ENCODE data around the gene MAT2B. TPM values are rescaled to one million over a fixed set of nuclear protein-coding genes. Genes with fewer than 3 reads are reported as not detected.

Gene MAT2B
- total RNA-seq, 1 donor from 2014 or later: 69.2 TPM

- Histone ChIP-seq H3K27ac (replicated peaks) (peak within 1 kb of the TSS; percentile 98), H3K36me3 (peaks cover 13% of the 10 kb centered on the region), H3K4me3 (peak within 1 kb of the TSS; percentile 89), H3K27me3 (ENCODE audit: low read depth) (no peaks in the 10 kb centered on the region), H3K9me3 (replicated peaks) (no peaks in the 10 kb centered on the region), H3K4me1 (peaks cover 40% of the 10 kb centered on the region)
- peak; percentile 40 for TF ChIP-seq CTCF (IDR thresholded peaks at IDR 0.05; ENCODE audit: borderline replicate concordance)
- DNase-seq: peak; percentile 93
- intact Hi-C loops (cut with micrococcal nuclease): no loop called here
These were observed 45.4 kb upstream of the MAT2B start, which contains the start of gene NUDCD2 for GRCh38 chr5:163459819-163460561. TSS of gene NUDCD2 (minus strand) at chr5:163460102. CDS start at chr5:163460050, 52 bp downstream.

- Histone ChIP-seq H3K36me3 (peaks cover 8% of the 10 kb centered on the region), H3K4me3 (peak within 1 kb of the TSS; percentile 89), H3K4me1 (peaks cover 40% of the 10 kb centered on the region), H3K9me3 (replicated peaks) (no peaks in the 10 kb centered on the region), H3K27ac (replicated peaks) (peak within 1 kb of the TSS; percentile 98), H3K27me3 (ENCODE audit: low read depth) (no peaks in the 10 kb centered on the region)
- no peak for TF ChIP-seq CTCF (IDR thresholded peaks at IDR 0.05; ENCODE audit: borderline replicate concordance)
- intact Hi-C loops (cut with micrococcal nuclease): no loop called here
- no peak for DNase-seq
These were observed 44.8 kb upstream of the MAT2B start, which contains the start of gene HMMR for GRCh38 chr5:163460562-163461171. TSS of gene HMMR (plus strand) at chr5:163460632. CDS start at chr5:163460693, 61 bp downstream.

GRCh38 chr5:163463063-163463435, 42.4 kb upstream of the MAT2B start:
- Histone ChIP-seq H3K9me3 (replicated peaks) (no peaks in the 10 kb centered on the region), H3K27me3 (ENCODE audit: low read depth) (no peaks in the 10 kb centered on the region), H3K36me3 (no peaks in the 10 kb centered on the region), H3K4me3 (no peak overlapping the region), H3K27ac (replicated peaks) (no peak overlapping the region), H3K4me1 (peaks cover 35% of the 10 kb centered on the region)
- TF ChIP-seq CTCF (IDR thresholded peaks at IDR 0.05; ENCODE audit: borderline replicate concordance): no peak
- no peak for DNase-seq
- intact Hi-C loops (cut with micrococcal nuclease): no loop called here

GRCh38 chr5:163467682-163468081, 37.7 kb upstream of the MAT2B start:
- TF ChIP-seq CTCF (IDR thresholded peaks at IDR 0.05; ENCODE audit: borderline replicate concordance): no peak
- Histone ChIP-seq H3K36me3 (no peaks in the 10 kb centered on the region), H3K9me3 (replicated peaks) (no peaks in the 10 kb centered on the region), H3K4me1 (no peaks in the 10 kb centered on the region), H3K27ac (replicated peaks) (no peak overlapping the region), H3K4me3 (no peak overlapping the region), H3K27me3 (ENCODE audit: low read depth) (no peaks in the 10 kb centered on the region)
- intact Hi-C loops (cut with micrococcal nuclease): no loop called here
- DNase-seq: no peak

GRCh38 chr5:163473635-163474243, 31.7 kb upstream of the MAT2B start:
- H3K4me1 ChIP-seq: no peaks in the 10 kb centered on the region
- intact Hi-C loops (cut with micrococcal nuclease): no loop called here
- TF ChIP-seq CTCF (IDR thresholded peaks at IDR 0.05; ENCODE audit: borderline replicate concordance): peak; percentile 39
- no peaks in the 10 kb centered on the region for H3K9me3 ChIP-seq (replicated peaks)
- DNase-seq: no peak
- H3K4me3 ChIP-seq: no peak overlapping the region
- no peaks in the 10 kb centered on the region for H3K36me3 ChIP-seq
- H3K27ac ChIP-seq (replicated peaks): no peak overlapping the region
- H3K27me3 ChIP-seq (ENCODE audit: low read depth): no peaks in the 10 kb centered on the region
